ENCODE results near the gene TMC1.

The TMC1 gene

GRCh38 chr9:72813544-72813943 is 292.1 kb downstream of the TMC1 start:
- H3K36me3 ChIP-seq (ENCODE audit: control insufficient read depth in 5 of 5, insufficient read depth in 5 of 5, low read length in 5 of 5) = no peaks in the 10 kb centered on the region
- no peaks in the 10 kb centered on the region for H3K9me3 ChIP-seq (ENCODE audit: control insufficient read depth in 5 of 5, low read length in 5 of 5)
- no peak overlapping the region for H3K27ac ChIP-seq (ENCODE audit: low read depth, low read length)
- H3K4me1 ChIP-seq (ENCODE audit: control insufficient read depth in 5 of 5, insufficient read depth in 5 of 5, low read length in 5 of 5) = peaks cover 3 to 29% (median 13%) of the 10 kb centered on the region in 5 donors
- no peaks in the 10 kb centered on the region for H3K27me3 ChIP-seq (ENCODE audit: control insufficient read depth in 5 of 5, insufficient read depth in 4 of 5, low read length in 5 of 5)
- H3K9ac ChIP-seq (ENCODE audit: low read length in 5 of 5) = no peak overlapping the region
- H3K4me3 ChIP-seq (ENCODE audit: low read depth in 1 of 5, low read length in 5 of 5) = no peak overlapping the region

- Histone ChIP-seq H3K4me1 (ENCODE audit: control insufficient read depth in 5 of 5, insufficient read depth in 5 of 5, low read length in 5 of 5) (peaks cover 3 to 29% (median 13%) of the 10 kb centered on the region in 5 donors), H3K9ac (ENCODE audit: low read length in 5 of 5) (no peak overlapping the region), H3K4me3 (ENCODE audit: low read depth in 1 of 5, low read length in 5 of 5) (no peak overlapping the region), H3K9me3 (ENCODE audit: control insufficient read depth in 5 of 5, low read length in 5 of 5) (no peaks in the 10 kb centered on the region), H3K36me3 (ENCODE audit: control insufficient read depth in 5 of 5, insufficient read depth in 5 of 5, low read length in 5 of 5) (no peaks in the 10 kb centered on the region), H3K27ac (ENCODE audit: low read depth, low read length) (no peak overlapping the region), H3K27me3 (ENCODE audit: control insufficient read depth in 5 of 5, insufficient read depth in 4 of 5, low read length in 5 of 5) (no peaks in the 10 kb centered on the region)
These were observed 292.7 kb downstream of the TMC1 start for GRCh38 chr9:72814083-72814597.

- H3K4me3 ChIP-seq (ENCODE audit: low read depth in 1 of 5, low read length in 5 of 5) = no peak overlapping the region
- peaks cover 3 to 21% (median 13%) of the 10 kb centered on the region in 5 donors for H3K4me1 ChIP-seq (ENCODE audit: control insufficient read depth in 5 of 5, insufficient read depth in 5 of 5, low read length in 5 of 5)
- no peak overlapping the region for H3K9ac ChIP-seq (ENCODE audit: low read length in 5 of 5)
- no peaks in the 10 kb centered on the region for H3K27me3 ChIP-seq (ENCODE audit: control insufficient read depth in 5 of 5, insufficient read depth in 4 of 5, low read length in 5 of 5)
- no peaks in the 10 kb centered on the region for H3K36me3 ChIP-seq (ENCODE audit: control insufficient read depth in 5 of 5, insufficient read depth in 5 of 5, low read length in 5 of 5)
- no peaks in the 10 kb centered on the region for H3K9me3 ChIP-seq (ENCODE audit: control insufficient read depth in 5 of 5, low read length in 5 of 5)
- H3K27ac ChIP-seq (ENCODE audit: low read depth, low read length) = no peak overlapping the region
These were observed 295.3 kb downstream of the TMC1 start for GRCh38 chr9:72816666-72817065.

- Histone ChIP-seq H3K9me3 (ENCODE audit: control insufficient read depth in 5 of 5, low read length in 5 of 5) (no peaks in the 10 kb centered on the region), H3K27ac (ENCODE audit: low read depth, low read length) (no peak overlapping the region), H3K4me3 (ENCODE audit: low read depth in 1 of 5, low read length in 5 of 5) (no peak overlapping the region), H3K27me3 (ENCODE audit: control insufficient read depth in 5 of 5, insufficient read depth in 4 of 5, low read length in 5 of 5) (no peaks in the 10 kb centered on the region), H3K36me3 (ENCODE audit: control insufficient read depth in 5 of 5, insufficient read depth in 5 of 5, low read length in 5 of 5) (no peaks in the 10 kb centered on the region), H3K4me1 (ENCODE audit: control insufficient read depth in 5 of 5, insufficient read depth in 5 of 5, low read length in 5 of 5) (peaks cover under 1 to 17% (median 11%) of the 10 kb centered on the region in 5 donors), H3K9ac (ENCODE audit: low read length in 5 of 5) (no peak overlapping the region)
These were observed 296.0 kb downstream of the TMC1 start for GRCh38 chr9:72817413-72817812.

- Histone ChIP-seq H3K4me1 (ENCODE audit: control insufficient read depth in 5 of 5, insufficient read depth in 5 of 5, low read length in 5 of 5) (peaks cover 0 to 13% (median 10%) of the 10 kb centered on the region in 5 donors), H3K36me3 (ENCODE audit: control insufficient read depth in 5 of 5, insufficient read depth in 5 of 5, low read length in 5 of 5) (no peaks in the 10 kb centered on the region), H3K27me3 (ENCODE audit: control insufficient read depth in 5 of 5, insufficient read depth in 4 of 5, low read length in 5 of 5) (no peaks in the 10 kb centered on the region), H3K9me3 (ENCODE audit: control insufficient read depth in 5 of 5, low read length in 5 of 5) (no peaks in the 10 kb centered on the region), H3K9ac (ENCODE audit: low read length in 5 of 5) (no peak overlapping the region), H3K4me3 (ENCODE audit: low read depth in 1 of 5, low read length in 5 of 5) (no peak overlapping the region), H3K27ac (ENCODE audit: low read depth, low read length) (no peak overlapping the region)
These were observed 297.0 kb downstream of the TMC1 start for GRCh38 chr9:72818385-72818784.

GRCh38 chr9:72823971-72824370 is 302.6 kb downstream of the TMC1 start:
- H3K9me3 ChIP-seq (ENCODE audit: control insufficient read depth in 5 of 5, low read length in 5 of 5) = no peaks in the 10 kb centered on the region
- no peak overlapping the region for H3K4me3 ChIP-seq (ENCODE audit: low read depth in 1 of 5, low read length in 5 of 5)
- H3K36me3 ChIP-seq (ENCODE audit: control insufficient read depth in 5 of 5, insufficient read depth in 5 of 5, low read length in 5 of 5) = no peaks in the 10 kb centered on the region
- H3K27me3 ChIP-seq (ENCODE audit: control insufficient read depth in 5 of 5, insufficient read depth in 4 of 5, low read length in 5 of 5) = no peaks in the 10 kb centered on the region
- H3K9ac ChIP-seq (ENCODE audit: low read length in 5 of 5) = no peak overlapping the region
- H3K4me1 ChIP-seq (ENCODE audit: control insufficient read depth in 5 of 5, insufficient read depth in 5 of 5, low read length in 5 of 5) = peaks cover 0 to 27% (median 9%) of the 10 kb centered on the region in 5 donors
- no peak overlapping the region for H3K27ac ChIP-seq (ENCODE audit: low read depth, low read length)

GRCh38 chr9:72826996-72827949 is 305.9 kb downstream of the TMC1 start:
- Histone ChIP-seq H3K4me3 (ENCODE audit: low read depth in 1 of 5, low read length in 5 of 5) (no peak overlapping the region), H3K27me3 (ENCODE audit: control insufficient read depth in 5 of 5, insufficient read depth in 4 of 5, low read length in 5 of 5) (no peaks in the 10 kb centered on the region), H3K9me3 (ENCODE audit: control insufficient read depth in 5 of 5, low read length in 5 of 5) (no peaks in the 10 kb centered on the region), H3K4me1 (ENCODE audit: control insufficient read depth in 5 of 5, insufficient read depth in 5 of 5, low read length in 5 of 5) (peaks cover 0 to 27% (median 9%) of the 10 kb centered on the region in 5 donors), H3K27ac (ENCODE audit: low read depth, low read length) (peak overlapping the region; percentile 38), H3K9ac (ENCODE audit: low read length in 5 of 5) (no peak overlapping the region), H3K36me3 (ENCODE audit: control insufficient read depth in 5 of 5, insufficient read depth in 5 of 5, low read length in 5 of 5) (no peaks in the 10 kb centered on the region)

GRCh38 chr9:72827950-72828731 is 306.7 kb downstream of the TMC1 start:
- Histone ChIP-seq H3K27me3 (ENCODE audit: control insufficient read depth in 5 of 5, insufficient read depth in 4 of 5, low read length in 5 of 5) (no peaks in the 10 kb centered on the region), H3K4me3 (ENCODE audit: low read depth in 1 of 5, low read length in 5 of 5) (no peak overlapping the region), H3K27ac (ENCODE audit: low read depth, low read length) (peak overlapping the region; percentile 38), H3K36me3 (ENCODE audit: control insufficient read depth in 5 of 5, insufficient read depth in 5 of 5, low read length in 5 of 5) (no peaks in the 10 kb centered on the region), H3K9me3 (ENCODE audit: control insufficient read depth in 5 of 5, low read length in 5 of 5) (no peaks in the 10 kb centered on the region), H3K9ac (ENCODE audit: low read length in 5 of 5) (no peak overlapping the region), H3K4me1 (ENCODE audit: control insufficient read depth in 5 of 5, insufficient read depth in 5 of 5, low read length in 5 of 5) (peaks cover 0 to 24% (median 9%) of the 10 kb centered on the region in 5 donors)

GRCh38 chr9:72834994-72835393 is 313.6 kb downstream of the TMC1 start:
- Histone ChIP-seq H3K27ac (ENCODE audit: low read depth, low read length) (no peak overlapping the region), H3K4me1 (ENCODE audit: control insufficient read depth in 5 of 5, insufficient read depth in 5 of 5, low read length in 5 of 5) (no peaks in the 10 kb centered on the region), H3K9me3 (ENCODE audit: control insufficient read depth in 5 of 5, low read length in 5 of 5) (no peaks in the 10 kb centered on the region), H3K9ac (ENCODE audit: low read length in 5 of 5) (no peak overlapping the region), H3K36me3 (ENCODE audit: control insufficient read depth in 5 of 5, insufficient read depth in 5 of 5, low read length in 5 of 5) (no peaks in the 10 kb centered on the region), H3K4me3 (ENCODE audit: low read depth in 1 of 5, low read length in 5 of 5) (no peak overlapping the region), H3K27me3 (ENCODE audit: control insufficient read depth in 5 of 5, insufficient read depth in 4 of 5, low read length in 5 of 5) (no peaks in the 10 kb centered on the region)

- Histone ChIP-seq H3K27me3 (ENCODE audit: control insufficient read depth in 5 of 5, insufficient read depth in 4 of 5, low read length in 5 of 5) (no peaks in the 10 kb centered on the region), H3K9me3 (ENCODE audit: control insufficient read depth in 5 of 5, low read length in 5 of 5) (no peaks in the 10 kb centered on the region), H3K9ac (ENCODE audit: low read length in 5 of 5) (no peak overlapping the region), H3K27ac (ENCODE audit: low read depth, low read length) (no peak overlapping the region), H3K36me3 (ENCODE audit: control insufficient read depth in 5 of 5, insufficient read depth in 5 of 5, low read length in 5 of 5) (no peaks in the 10 kb centered on the region), H3K4me1 (ENCODE audit: control insufficient read depth in 5 of 5, insufficient read depth in 5 of 5, low read length in 5 of 5) (no peaks in the 10 kb centered on the region), H3K4me3 (ENCODE audit: low read depth in 1 of 5, low read length in 5 of 5) (no peak overlapping the region)
These were observed 315.4 kb downstream of the TMC1 start for GRCh38 chr9:72836790-72837189.

All from subcutaneous abdominal adipose tissue (tissue), 5 donors.